Trophoblast cell (in vitro differentiated cells and primary cell): ENCODE data around the gene HSD17B8.

ENCODE experiments used
- DNase-seq, 2 donors: peaks; one replicate each; pipeline ENCODE4 v3.0.0-alpha.2; 2016
- H2AFZ ChIP-seq: 2 replicates; pipeline ENCODE4 v1.6.1; 2013; ENCODE audit warnings: low read length, moderate library complexity, mild to moderate bottlenecking; ENCODE audit not compliant: insufficient read depth, poor library complexity
- H2AK5ac ChIP-seq: 2 replicates; pipeline ENCODE4 v1.6.1; 2013; ENCODE audit warnings: mild to moderate bottlenecking, low read length
- H2BK120ac ChIP-seq: 2 replicates; pipeline ENCODE4 v1.6.1; 2013; ENCODE audit warnings: low read length, mild to moderate bottlenecking, moderate library complexity; ENCODE audit not compliant: insufficient read depth, poor library complexity
- H2BK12ac ChIP-seq: 2 replicates; pipeline ENCODE4 v1.6.1; 2013; ENCODE audit warnings: mild to moderate bottlenecking, low read length, moderate library complexity
- H2BK5ac ChIP-seq: 2 replicates; pipeline ENCODE4 v1.6.1; 2013; ENCODE audit warnings: low read length, low read depth, moderate library complexity, mild to moderate bottlenecking; ENCODE audit not compliant: poor library complexity
- H3K14ac ChIP-seq: 2 replicates; pipeline ENCODE4 v1.6.1; 2013; ENCODE audit warnings: mild to moderate bottlenecking, low read length
- H3K18ac ChIP-seq: 2 replicates; pipeline ENCODE4 v1.6.1; 2013; ENCODE audit warnings: mild to moderate bottlenecking, low read length
- H3K23ac ChIP-seq: 2 replicates; pipeline ENCODE4 v1.6.1; 2013; ENCODE audit warnings: low read length
- H3K27ac ChIP-seq: 2 replicates; pipeline ENCODE4 v1.5.1; 2013; ENCODE audit warnings: low read depth, mild to moderate bottlenecking, inconsistent platforms, low read length, moderate library complexity
- H3K27me3 ChIP-seq: 2 replicates; pipeline ENCODE4 v1.6.1; 2013; ENCODE audit warnings: inconsistent platforms, mild to moderate bottlenecking, low read length, moderate library complexity; ENCODE audit not compliant: insufficient read depth
- H3K36me3 ChIP-seq, 2 experiments: 1 replicate in 1 of 2; 2 replicates in 1 of 2; pipeline ENCODE4 v1.6.1; 2013; ENCODE audit warnings: low read length in 2 of 2, mild to moderate bottlenecking in 2 of 2, moderate library complexity in 1 of 2; ENCODE audit not compliant: insufficient read depth in 2 of 2, control insufficient read depth in 1 of 2
- H3K4ac ChIP-seq: 2 replicates; pipeline ENCODE4 v1.6.1; 2013; ENCODE audit warnings: low read depth, mild to moderate bottlenecking, low read length, moderate library complexity
- H3K4me1 ChIP-seq, 2 experiments: 1 replicate in 1 of 2; 2 replicates in 1 of 2; pipeline ENCODE4 v1.6.1; 2013; ENCODE audit warnings: low read length in 2 of 2, mild to moderate bottlenecking in 2 of 2, moderate library complexity in 1 of 2; ENCODE audit not compliant: insufficient read depth in 2 of 2, control insufficient read depth in 1 of 2
- H3K4me2 ChIP-seq: 2 replicates; pipeline ENCODE4 v1.6.1; 2013; ENCODE audit warnings: inconsistent platforms, mild to moderate bottlenecking, low read length, moderate library complexity
- H3K4me3 ChIP-seq: 2 replicates; pipeline ENCODE4 v1.5.1; 2013; ENCODE audit warnings: mild to moderate bottlenecking, low read depth, low read length, inconsistent platforms
- H3K79me1 ChIP-seq: one replicate; pipeline ENCODE4 v1.6.1; 2013; ENCODE audit warnings: low read length
- H3K79me2 ChIP-seq: 2 replicates; pipeline ENCODE4 v1.6.1; 2013; ENCODE audit warnings: low read length, mild to moderate bottlenecking; ENCODE audit not compliant: control insufficient read depth, insufficient read depth, poor library complexity
- H3K9ac ChIP-seq: 2 replicates; pipeline ENCODE4 v1.6.1; 2013; ENCODE audit warnings: mild to moderate bottlenecking, low read length
- H3K9me3 ChIP-seq: 2 replicates; pipeline ENCODE4 v1.6.1; 2013; ENCODE audit warnings: low read depth, mild to moderate bottlenecking, control low read depth, inconsistent platforms, low read length; ENCODE audit not compliant: insufficient read depth
- H4K12ac ChIP-seq: 2 replicates; pipeline ENCODE4 v1.6.1; 2013; ENCODE audit warnings: low read depth, mild to moderate bottlenecking, low read length, moderate library complexity
- H4K8ac ChIP-seq: 2 replicates; pipeline ENCODE4 v1.6.1; 2013; ENCODE audit warnings: low read depth, mild to moderate bottlenecking, low read length, moderate library complexity
- H4K91ac ChIP-seq: one replicate; pipeline ENCODE4 v1.6.1; 2013; ENCODE audit warnings: low read depth, mild to moderate bottlenecking, low read length, moderate library complexity
- WGBS: extraction: QIAGEN DNeasy Blood & Tissue Kit; methylation state at CpG from one replicate; pipeline ENCODE4 v1.1.7; 2013; ENCODE audit warnings: missing lambda C conversion rate; ENCODE audit not compliant: insufficient read length, insufficient coverage; ENCODE audit errors: extremely low coverage; 5-methylcytosine and 5-hydroxymethylcytosine counted together

Gene HSD17B8

GRCh38 chr6:33192105-33192646 lies 12.3 kb upstream of the HSD17B8 start, which contains the start of gene COL11A2:
COL11A2 (minus strand) TSS chr6:33192467; CDS start chr6:33192240, 227 bp downstream.
- Histone ChIP-seq H3K4me2 (peak within 1 kb of the TSS; percentile 82), H3K4me1 (peaks cover 16 to 22% of the 10 kb centered on the region in 2 experiments), H2AK5ac (peak within 1 kb of the TSS; percentile 9), H2AFZ (peak within 1 kb of the TSS; percentile 41), H2BK120ac (peak within 1 kb of the TSS; percentile 36), H4K12ac (no peak within 1 kb of the TSS), H3K36me3 (peaks cover 18 to 21% of the 10 kb centered on the region in 2 experiments), H3K27ac (no peak within 1 kb of the TSS), H2BK12ac (peak within 1 kb of the TSS; percentile 20), H3K79me2 (no peaks in the 10 kb centered on the region), H3K79me1 (peaks cover 6% of the 10 kb centered on the region), H2BK5ac (no peak within 1 kb of the TSS), H3K23ac (no peak within 1 kb of the TSS), H4K8ac (peak within 1 kb of the TSS; percentile 44), H4K91ac (peak within 1 kb of the TSS; percentile 40), H3K9ac (no peak within 1 kb of the TSS), H3K4ac (peak within 1 kb of the TSS; percentile 36), H3K9me3 (no peaks in the 10 kb centered on the region), H3K27me3 (peaks cover 8% of the 10 kb centered on the region), H3K18ac (peak within 1 kb of the TSS; percentile 43), H3K14ac (peak within 1 kb of the TSS; percentile 40), H3K4me3 (no peak within 1 kb of the TSS)
- no peak for DNase-seq
- WGBS: no CpG with 5 or more reads among the region's 35 CpGs

GRCh38 chr6:33192671-33193602 lies 11.5 kb upstream of the HSD17B8 start:
- Histone ChIP-seq H2AK5ac (peak overlapping the region; percentile 9), H2BK5ac (no peak overlapping the region), H3K4ac (peak overlapping the region; percentile 36), H4K8ac (peak overlapping the region; percentile 44), H3K79me1 (peaks cover 6% of the 10 kb centered on the region), H3K27ac (no peak overlapping the region), H3K4me1 (peaks cover 18 to 22% of the 10 kb centered on the region in 2 experiments), H3K23ac (no peak overlapping the region), H3K4me2 (peak overlapping the region; percentile 82), H3K9ac (no peak overlapping the region), H3K4me3 (no peak overlapping the region), H3K27me3 (peaks cover 8% of the 10 kb centered on the region), H3K36me3 (peaks cover 18 to 21% of the 10 kb centered on the region in 2 experiments), H2BK12ac (no peak overlapping the region), H2BK120ac (peak overlapping the region; percentile 36), H3K18ac (peak overlapping the region; percentile 43), H3K9me3 (no peaks in the 10 kb centered on the region), H4K91ac (peak overlapping the region; percentile 40), H4K12ac (no peak overlapping the region), H2AFZ (peak overlapping the region; percentile 41), H3K14ac (peak overlapping the region; percentile 40), H3K79me2 (no peaks in the 10 kb centered on the region)
- peak in 1 of 2 donors; percentile 23 for DNase-seq
- no CpG with 5 or more reads among the region's 72 CpGs for WGBS

GRCh38 chr6:33193619-33194018 lies 10.8 kb upstream of the HSD17B8 start:
- Histone ChIP-seq H3K23ac (no peak overlapping the region), H4K12ac (no peak overlapping the region), H2AK5ac (no peak overlapping the region), H3K4ac (no peak overlapping the region), H3K9me3 (no peaks in the 10 kb centered on the region), H4K8ac (no peak overlapping the region), H3K18ac (no peak overlapping the region), H2AFZ (no peak overlapping the region), H3K14ac (no peak overlapping the region), H3K4me3 (no peak overlapping the region), H3K27ac (no peak overlapping the region), H3K79me1 (peaks cover 6% of the 10 kb centered on the region), H3K27me3 (peaks cover 8% of the 10 kb centered on the region), H3K79me2 (no peaks in the 10 kb centered on the region), H4K91ac (no peak overlapping the region), H3K4me2 (peak overlapping the region; percentile 82), H2BK5ac (no peak overlapping the region), H3K36me3 (peaks cover 18 to 21% of the 10 kb centered on the region in 2 experiments), H3K9ac (no peak overlapping the region), H3K4me1 (peaks cover 18 to 22% of the 10 kb centered on the region in 2 experiments), H2BK120ac (no peak overlapping the region), H2BK12ac (no peak overlapping the region)
- no CpG with 5 or more reads among the region's 6 CpGs for WGBS
- no peak for DNase-seq

GRCh38 chr6:33194431-33194979 lies 9.9 kb upstream of the HSD17B8 start:
- Histone ChIP-seq H4K12ac (no peak overlapping the region), H3K79me2 (no peaks in the 10 kb centered on the region), H4K8ac (no peak overlapping the region), H3K9me3 (no peaks in the 10 kb centered on the region), H4K91ac (no peak overlapping the region), H2BK5ac (no peak overlapping the region), H3K4ac (no peak overlapping the region), H3K18ac (no peak overlapping the region), H2AK5ac (no peak overlapping the region), H2BK12ac (no peak overlapping the region), H3K27me3 (peaks cover 7% of the 10 kb centered on the region), H3K14ac (no peak overlapping the region), H3K36me3 (peaks cover 18 to 21% of the 10 kb centered on the region in 2 experiments), H2BK120ac (no peak overlapping the region), H3K23ac (no peak overlapping the region), H3K4me2 (no peak overlapping the region), H3K4me1 (peaks cover 20 to 24% of the 10 kb centered on the region in 2 experiments), H3K4me3 (no peak overlapping the region), H3K79me1 (peaks cover 6% of the 10 kb centered on the region), H2AFZ (no peak overlapping the region), H3K27ac (no peak overlapping the region), H3K9ac (no peak overlapping the region)
- WGBS: no CpG with 5 or more reads among the region's 8 CpGs
- DNase-seq: no peak
